ENCODE data around the gene COL25A1.

DNA sequence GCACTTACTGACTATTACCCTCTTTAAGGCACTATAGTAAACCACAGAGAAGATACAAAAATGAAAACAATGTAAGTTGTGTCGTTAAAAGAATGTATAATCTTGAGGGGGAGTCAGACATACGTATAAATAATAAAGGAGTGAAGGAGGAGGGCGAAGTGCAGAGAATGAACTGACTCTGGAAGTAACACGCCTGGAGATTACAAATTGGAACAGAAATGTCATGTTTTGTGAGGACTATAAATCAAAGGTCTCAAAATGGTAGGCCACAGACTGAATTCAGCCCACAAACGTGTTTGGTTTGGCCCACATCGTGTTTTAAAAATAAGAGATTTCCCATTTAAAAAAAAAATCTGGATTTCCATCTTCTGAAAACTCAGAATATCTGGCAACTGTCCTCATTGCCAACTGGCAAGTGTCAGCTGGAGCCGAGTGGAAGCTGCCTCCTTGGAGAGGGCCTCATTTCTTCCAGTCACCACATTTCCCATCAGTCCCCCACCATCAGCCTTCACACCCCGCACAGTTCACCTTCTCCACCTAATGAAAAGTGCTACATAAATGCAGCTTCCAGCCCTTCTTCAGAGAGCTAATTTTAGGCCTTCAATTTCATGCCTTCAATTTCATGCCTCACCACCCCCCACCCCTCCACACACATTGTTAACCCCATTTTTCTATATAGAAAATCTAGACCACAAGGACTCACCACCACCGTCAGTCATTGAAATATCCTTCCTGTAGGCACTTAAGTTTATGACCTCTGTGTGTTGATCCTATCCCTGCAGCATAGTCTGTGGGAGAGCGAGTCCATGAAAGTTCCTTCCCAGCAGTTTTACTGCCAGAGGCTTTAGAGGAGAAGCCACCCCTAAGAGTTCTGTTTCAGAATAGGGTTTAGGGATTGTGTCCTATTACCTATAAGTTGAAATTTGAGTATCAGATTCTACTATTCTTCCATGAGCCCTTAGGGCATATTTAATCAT lies 32.0 kb upstream of the COL25A1 start:
- TF ChIP-seq, protein P1, sequence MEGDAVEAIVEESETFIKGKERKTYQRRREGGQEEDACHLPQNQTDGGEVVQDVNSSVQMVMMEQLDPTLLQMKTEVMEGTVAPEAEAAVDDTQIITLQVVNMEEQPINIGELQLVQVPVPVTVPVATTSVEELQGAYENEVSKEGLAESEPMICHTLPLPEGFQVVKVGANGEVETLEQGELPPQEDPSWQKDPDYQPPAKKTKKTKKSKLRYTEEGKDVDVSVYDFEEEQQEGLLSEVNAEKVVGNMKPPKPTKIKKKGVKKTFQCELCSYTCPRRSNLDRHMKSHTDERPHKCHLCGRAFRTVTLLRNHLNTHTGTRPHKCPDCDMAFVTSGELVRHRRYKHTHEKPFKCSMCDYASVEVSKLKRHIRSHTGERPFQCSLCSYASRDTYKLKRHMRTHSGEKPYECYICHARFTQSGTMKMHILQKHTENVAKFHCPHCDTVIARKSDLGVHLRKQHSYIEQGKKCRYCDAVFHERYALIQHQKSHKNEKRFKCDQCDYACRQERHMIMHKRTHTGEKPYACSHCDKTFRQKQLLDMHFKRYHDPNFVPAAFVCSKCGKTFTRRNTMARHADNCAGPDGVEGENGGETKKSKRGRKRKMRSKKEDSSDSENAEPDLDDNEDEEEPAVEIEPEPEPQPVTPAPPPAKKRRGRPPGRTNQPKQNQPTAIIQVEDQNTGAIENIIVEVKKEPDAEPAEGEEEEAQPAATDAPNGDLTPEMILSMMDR (IDR thresholded peaks at IDR 0.05) = no peak
- TF ChIP-seq POLR2A (IDR thresholded peaks at IDR 0.05) = no peak
